Measurements from ENCODE around the gene FSD2.

DNA sequence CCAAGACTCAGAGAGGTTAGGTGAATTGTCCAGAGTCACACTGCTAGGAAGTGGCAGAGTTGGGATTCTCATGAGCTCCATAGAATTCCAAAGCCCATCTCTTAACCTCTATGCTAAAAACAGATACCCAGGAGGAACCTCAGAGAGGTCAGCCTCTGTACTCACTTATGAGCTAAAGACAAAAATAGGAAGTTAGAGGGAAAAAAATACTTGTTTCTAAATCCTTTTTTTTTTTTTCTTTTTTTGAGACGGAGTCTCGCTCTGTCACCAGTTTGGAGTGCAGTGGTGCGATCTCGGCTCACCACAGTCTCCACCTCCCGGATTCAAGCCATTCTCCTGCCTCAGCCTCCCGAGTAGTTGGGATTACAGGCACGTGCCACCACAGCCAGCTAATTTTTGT lies 31.4 kb downstream of the FSD2 start:
- TF ChIP-seq, protein P1, sequence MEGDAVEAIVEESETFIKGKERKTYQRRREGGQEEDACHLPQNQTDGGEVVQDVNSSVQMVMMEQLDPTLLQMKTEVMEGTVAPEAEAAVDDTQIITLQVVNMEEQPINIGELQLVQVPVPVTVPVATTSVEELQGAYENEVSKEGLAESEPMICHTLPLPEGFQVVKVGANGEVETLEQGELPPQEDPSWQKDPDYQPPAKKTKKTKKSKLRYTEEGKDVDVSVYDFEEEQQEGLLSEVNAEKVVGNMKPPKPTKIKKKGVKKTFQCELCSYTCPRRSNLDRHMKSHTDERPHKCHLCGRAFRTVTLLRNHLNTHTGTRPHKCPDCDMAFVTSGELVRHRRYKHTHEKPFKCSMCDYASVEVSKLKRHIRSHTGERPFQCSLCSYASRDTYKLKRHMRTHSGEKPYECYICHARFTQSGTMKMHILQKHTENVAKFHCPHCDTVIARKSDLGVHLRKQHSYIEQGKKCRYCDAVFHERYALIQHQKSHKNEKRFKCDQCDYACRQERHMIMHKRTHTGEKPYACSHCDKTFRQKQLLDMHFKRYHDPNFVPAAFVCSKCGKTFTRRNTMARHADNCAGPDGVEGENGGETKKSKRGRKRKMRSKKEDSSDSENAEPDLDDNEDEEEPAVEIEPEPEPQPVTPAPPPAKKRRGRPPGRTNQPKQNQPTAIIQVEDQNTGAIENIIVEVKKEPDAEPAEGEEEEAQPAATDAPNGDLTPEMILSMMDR (IDR thresholded peaks at IDR 0.05; ENCODE audit: low read length) = no peak
- TF ChIP-seq EZH2 (optimal IDR thresholded peaks at IDR 0.05; ENCODE audit: low read depth, low read length) (no peak), EZH2phosphoT487 (IDR thresholded peaks at IDR 0.05; ENCODE audit: low read length) (no peak)
